ENCODE results near the gene CFAP58. TPM values are rescaled to one million over a fixed set of nuclear protein-coding genes. Genes with fewer than 3 reads are reported as not detected.

The CFAP58 gene
- total RNA-seq, 4 donors from 2014 or later, result 0.13 to 0.36 (median 0.27) TPM; not detected in 1

DNA sequence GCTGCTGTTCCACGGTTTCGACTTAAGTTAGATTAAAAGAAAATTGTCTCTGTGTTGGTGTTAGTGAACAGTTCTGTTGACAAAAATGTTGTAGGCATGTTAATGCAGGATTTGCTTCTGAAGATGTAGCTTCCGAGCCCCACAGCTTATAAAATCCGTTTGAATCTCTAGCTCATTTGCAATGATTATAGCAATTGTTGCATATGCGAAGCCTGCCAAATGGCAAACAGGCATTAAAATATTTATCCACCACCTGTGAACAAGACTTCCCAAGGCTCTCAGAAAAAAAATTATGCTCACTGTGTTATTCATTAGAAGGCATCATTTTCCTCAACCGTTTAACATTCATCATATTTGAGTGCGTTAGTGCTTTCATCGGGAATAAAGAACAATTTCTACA, 14.3 kb downstream of the CFAP58 start:
- peaks cover 0 to 14% of the 10 kb centered on the region in 2 donors for H3K36me3 ChIP-seq
- H3K4me1 ChIP-seq, result no peaks in the 10 kb centered on the region
- intact Hi-C loops (cut with DNase I; ENCODE audit: low total_unique reads) (no loop called here), in situ Hi-C loops (cut with MboI; ENCODE audit: low sequenced_read_pairs in 4 of 4) (no loop called here)
- ATAC-seq (no peak), DNase-seq (no peak)
- no peak overlapping the region for H3K4me3 ChIP-seq
- no peaks in the 10 kb centered on the region for H3K9me3 ChIP-seq
- TF ChIP-seq, protein P1, sequence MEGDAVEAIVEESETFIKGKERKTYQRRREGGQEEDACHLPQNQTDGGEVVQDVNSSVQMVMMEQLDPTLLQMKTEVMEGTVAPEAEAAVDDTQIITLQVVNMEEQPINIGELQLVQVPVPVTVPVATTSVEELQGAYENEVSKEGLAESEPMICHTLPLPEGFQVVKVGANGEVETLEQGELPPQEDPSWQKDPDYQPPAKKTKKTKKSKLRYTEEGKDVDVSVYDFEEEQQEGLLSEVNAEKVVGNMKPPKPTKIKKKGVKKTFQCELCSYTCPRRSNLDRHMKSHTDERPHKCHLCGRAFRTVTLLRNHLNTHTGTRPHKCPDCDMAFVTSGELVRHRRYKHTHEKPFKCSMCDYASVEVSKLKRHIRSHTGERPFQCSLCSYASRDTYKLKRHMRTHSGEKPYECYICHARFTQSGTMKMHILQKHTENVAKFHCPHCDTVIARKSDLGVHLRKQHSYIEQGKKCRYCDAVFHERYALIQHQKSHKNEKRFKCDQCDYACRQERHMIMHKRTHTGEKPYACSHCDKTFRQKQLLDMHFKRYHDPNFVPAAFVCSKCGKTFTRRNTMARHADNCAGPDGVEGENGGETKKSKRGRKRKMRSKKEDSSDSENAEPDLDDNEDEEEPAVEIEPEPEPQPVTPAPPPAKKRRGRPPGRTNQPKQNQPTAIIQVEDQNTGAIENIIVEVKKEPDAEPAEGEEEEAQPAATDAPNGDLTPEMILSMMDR (IDR thresholded peaks at IDR 0.05 in 4 of 5, conservative IDR thresholded peaks at IDR 0.05 in 1 of 5), result no peak
- no peak for TF ChIP-seq POLR2A (IDR thresholded peaks at IDR 0.05)
- H3K27ac ChIP-seq, result no peak overlapping the region
- H3K27me3 ChIP-seq, result no peaks in the 10 kb centered on the region

DNA sequence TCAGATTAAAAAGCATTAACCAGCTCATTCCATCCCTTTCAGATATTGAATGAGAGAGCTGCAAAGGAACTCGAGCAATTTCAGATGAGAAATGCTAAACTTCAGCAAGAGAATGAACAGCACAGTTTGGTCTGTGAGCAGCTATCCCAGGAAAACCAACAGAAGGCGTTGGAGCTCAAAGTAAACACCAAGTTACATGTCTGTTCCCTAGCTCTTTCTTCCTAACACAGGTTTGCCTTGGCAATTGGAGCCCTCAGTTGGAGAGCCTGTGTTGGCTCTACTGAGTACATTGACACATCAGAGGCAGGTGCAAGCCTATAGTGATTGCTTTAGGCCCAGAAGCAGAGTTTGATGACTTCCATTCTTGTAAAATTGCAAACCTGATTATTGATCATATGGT, 14.7 kb downstream of the CFAP58 start:
- Histone ChIP-seq H3K4me3 (no peak overlapping the region), H3K4me1 (no peaks in the 10 kb centered on the region), H3K27ac (no peak overlapping the region), H3K9me3 (no peaks in the 10 kb centered on the region), H3K36me3 (peaks cover 0 to 14% of the 10 kb centered on the region in 2 donors), H3K27me3 (no peaks in the 10 kb centered on the region)
- in situ Hi-C loops (cut with MboI; ENCODE audit: low sequenced_read_pairs in 4 of 4) (no loop called here), intact Hi-C loops (cut with DNase I; ENCODE audit: low total_unique reads) (no loop called here)
- no peak for DNase-seq
- ATAC-seq, result no peak
- TF ChIP-seq POLR2A (IDR thresholded peaks at IDR 0.05), result no peak
- TF ChIP-seq, protein P1 (IDR thresholded peaks at IDR 0.05 in 4 of 5, conservative IDR thresholded peaks at IDR 0.05 in 1 of 5), result no peak

DNA sequence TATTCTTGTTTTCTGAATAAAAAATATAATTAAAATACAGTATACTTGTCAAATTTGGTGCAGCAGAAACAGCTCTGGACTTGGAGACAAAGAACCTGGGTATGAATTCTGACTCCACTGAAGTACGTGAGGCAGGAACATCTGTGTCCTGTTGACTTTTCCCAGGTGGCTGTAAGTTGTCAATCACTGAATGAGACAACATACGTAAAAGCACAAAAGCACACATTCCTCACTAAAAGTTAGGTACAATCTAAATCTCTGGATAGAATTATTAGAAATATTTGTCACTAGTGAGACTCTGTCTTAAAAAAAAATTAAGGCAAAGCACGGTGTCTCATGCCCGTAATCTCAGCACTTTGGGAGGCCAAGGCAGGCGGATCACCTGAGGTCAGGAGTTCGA, 18.1 kb downstream of the CFAP58 start:
- no peak overlapping the region for H3K27ac ChIP-seq
- no peaks in the 10 kb centered on the region for H3K4me1 ChIP-seq
- H3K36me3 ChIP-seq, result peaks cover 0 to 14% of the 10 kb centered on the region in 2 donors
- no peaks in the 10 kb centered on the region for H3K9me3 ChIP-seq
- ATAC-seq (no peak), DNase-seq (no peak)
- TF ChIP-seq, protein P1 (IDR thresholded peaks at IDR 0.05 in 4 of 5, conservative IDR thresholded peaks at IDR 0.05 in 1 of 5), result no peak
- no peak for TF ChIP-seq POLR2A (IDR thresholded peaks at IDR 0.05)
- H3K4me3 ChIP-seq, result no peak overlapping the region
- in situ Hi-C loops (cut with MboI; ENCODE audit: low sequenced_read_pairs in 4 of 4), result no loop called here
- intact Hi-C loops (cut with DNase I; ENCODE audit: low total_unique reads), result no loop called here
- H3K27me3 ChIP-seq, result no peaks in the 10 kb centered on the region

DNA sequence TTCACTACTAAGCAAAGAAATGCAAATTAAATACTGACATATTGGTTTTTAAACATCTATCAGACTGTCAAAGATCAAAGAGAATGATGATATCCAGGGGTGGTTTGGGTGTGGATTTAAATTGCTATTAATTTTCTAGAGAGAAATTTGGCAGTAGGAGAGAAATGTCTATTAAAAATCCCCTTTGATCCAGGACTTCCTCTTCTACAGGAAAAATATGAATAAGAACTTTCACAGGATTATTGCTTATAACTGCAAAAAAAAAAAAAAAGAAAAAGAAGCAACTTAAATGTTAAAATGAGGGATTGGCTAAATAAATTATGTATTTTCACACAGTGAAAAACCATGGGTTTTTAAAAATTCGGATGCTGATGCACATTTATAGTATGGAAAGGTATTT, 21.0 kb downstream of the CFAP58 start:
- Histone ChIP-seq H3K27ac (no peak overlapping the region), H3K9me3 (no peaks in the 10 kb centered on the region), H3K36me3 (peaks cover 0 to 14% of the 10 kb centered on the region in 2 donors), H3K4me1 (no peaks in the 10 kb centered on the region), H3K4me3 (no peak overlapping the region), H3K27me3 (no peaks in the 10 kb centered on the region)
- intact Hi-C loops (cut with DNase I; ENCODE audit: low total_unique reads) (no loop called here), in situ Hi-C loops (cut with MboI; ENCODE audit: low sequenced_read_pairs in 4 of 4) (no loop called here)
- TF ChIP-seq, protein P1 (IDR thresholded peaks at IDR 0.05 in 4 of 5, conservative IDR thresholded peaks at IDR 0.05 in 1 of 5), result no peak
- TF ChIP-seq POLR2A (IDR thresholded peaks at IDR 0.05), result no peak
- DNase-seq (no peak), ATAC-seq (no peak)

DNA sequence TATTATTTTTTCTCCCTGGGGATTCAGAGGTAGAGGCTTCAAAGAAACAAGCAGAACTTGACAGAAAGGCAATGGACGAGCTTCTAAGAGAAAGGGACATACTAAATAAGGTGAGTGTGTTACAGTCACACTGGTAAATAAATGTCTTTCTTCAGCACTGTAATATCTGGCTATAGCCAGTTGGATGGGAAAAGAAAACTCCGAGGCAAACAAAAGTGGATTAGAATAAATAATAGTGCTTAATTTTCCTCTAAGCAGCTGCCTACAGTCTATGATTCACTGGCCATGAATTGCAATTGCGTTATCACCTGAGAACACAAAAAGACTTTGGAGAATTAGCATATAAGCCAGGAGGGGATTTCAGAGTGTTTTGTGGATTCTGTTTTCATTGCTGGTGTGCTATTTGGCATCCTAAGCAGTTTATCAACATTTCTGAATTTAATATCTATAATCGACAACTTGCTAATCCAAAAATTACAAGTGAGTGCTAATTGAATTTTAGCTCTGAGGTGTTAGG, 23.2 kb downstream of the CFAP58 start:
- Histone ChIP-seq H3K36me3 (peaks cover 0 to 2% of the 10 kb centered on the region in 2 donors), H3K27ac (no peak overlapping the region), H3K9me3 (no peaks in the 10 kb centered on the region), H3K4me3 (no peak overlapping the region), H3K27me3 (no peaks in the 10 kb centered on the region), H3K4me1 (no peaks in the 10 kb centered on the region)
- no peak for DNase-seq
- TF ChIP-seq, protein P1 (IDR thresholded peaks at IDR 0.05 in 4 of 5, conservative IDR thresholded peaks at IDR 0.05 in 1 of 5), result no peak
- TF ChIP-seq POLR2A (IDR thresholded peaks at IDR 0.05), result no peak
- no peak for ATAC-seq
- in situ Hi-C loops (cut with MboI; ENCODE audit: low sequenced_read_pairs in 4 of 4) (no loop called here), intact Hi-C loops (cut with DNase I; ENCODE audit: low total_unique reads) (no loop called here)
